SK-N-SH (cell line): Measurements from ENCODE around the gene C1orf174. TPM values are rescaled to one million over a fixed set of nuclear protein-coding genes. Genes with fewer than 3 reads are reported as not detected.

Source experiments
- CTCF ChIA-PET: fragments of 300-600, 350-600 bp; formaldehyde crosslinking; extraction: SDS; loops from one replicate; lab custom pipeline; 2021; lab: Yijun Ruan, JAX
- POLR2A ChIA-PET: fragments of 350-600 bp; sonication (Branson Sonifier 250); formaldehyde crosslinking; extraction: SDS; loops from one replicate; lab custom pipeline; 2020; ENCODE audit warnings: antibody characterized with exemption, inconsistent platforms; lab: Yijun Ruan, JAX
- DNase-seq: peaks from one replicate; pipeline ENCODE4 v3.0.0; 2012
- H2AFZ ChIP-seq: fragments of 200-600 bp; sonication (generic); 2 replicates; pipeline ENCODE4 v1.8.1; 2016; ENCODE audit warnings: antibody characterized with exemption, mild to moderate bottlenecking, low read depth
- H3F3A ChIP-seq: fragments of 200-600 bp; sonication (generic); replicated peaks from 2 replicates; pipeline ENCODE3; 2016; ENCODE audit warnings: antibody characterized with exemption, mild to moderate bottlenecking; ENCODE audit not compliant: insufficient read depth
- H3K27ac ChIP-seq, 2 experiments: fragments of 200-500 bp in 1 of 2; fragments of 200-600 bp in 1 of 2; sonication (Bioruptor generic) in 1 of 2; sonication (generic), shearing (Covaris generic) in 1 of 2; 2 replicates each; pipeline versions ENCODE4 v1.5.1 to v1.6.1; 2014 to 2016; ENCODE audit warnings: low read depth in 2 of 2, inconsistent platforms in 1 of 2, low read length in 1 of 2, mild to moderate bottlenecking in 1 of 2, mixed read lengths in 1 of 2
- H3K27me3 ChIP-seq: fragments of 200-600 bp; sonication (generic), shearing (Covaris generic); 2 replicates; pipeline ENCODE4 v1.6.1; 2016; ENCODE audit warnings: mixed run types; ENCODE audit not compliant: insufficient read depth
- H3K36me3 ChIP-seq, 2 experiments: fragments of 200-500 bp in 1 of 2; fragments of 200-600 bp in 1 of 2; sonication (Bioruptor generic) in 1 of 2; sonication (generic) in 1 of 2; replicated peaks in 1 of 2; 2 replicates each; pipeline versions ENCODE3 to v1.5.1; 2014 to 2016; ENCODE audit warnings: low read length in 1 of 2, mild to moderate bottlenecking in 1 of 2; ENCODE audit not compliant: insufficient read depth in 2 of 2, control insufficient read depth in 1 of 2
- H3K4me1 ChIP-seq, 2 experiments: fragments of 200-500 bp in 1 of 2; fragments of 200-600 bp in 1 of 2; sonication (Bioruptor generic) in 1 of 2; sonication (generic), shearing (Covaris generic) in 1 of 2; 2 replicates each; pipeline versions ENCODE4 v1.5.1 to v1.6.1; 2014 to 2016; ENCODE audit warnings: low read depth in 1 of 2, low read length in 1 of 2, mixed run types in 1 of 2; ENCODE audit not compliant: insufficient read depth in 2 of 2, control insufficient read depth in 1 of 2
- H3K4me2 ChIP-seq: fragments of 200-600 bp; sonication (generic), shearing (Covaris generic); 2 replicates; pipeline ENCODE4 v1.6.1; 2017; ENCODE audit warnings: mixed run types
- H3K4me3 ChIP-seq, 2 experiments: fragments of 200-500 bp in 1 of 2; fragments of 200-600 bp in 1 of 2; sonication (Bioruptor generic) in 1 of 2; sonication (generic), shearing (Covaris generic) in 1 of 2; 2 replicates each; pipeline versions ENCODE4 v1.5.1 to v1.8.1; 2014 to 2016; ENCODE audit warnings: low read depth in 2 of 2, inconsistent platforms in 1 of 2, low read length in 1 of 2, mild to moderate bottlenecking in 1 of 2, mixed read lengths in 1 of 2, moderate library complexity in 1 of 2
- H3K79me2 ChIP-seq: fragments of 200-600 bp; sonication (generic); 2 replicates; pipeline ENCODE4 v1.8.1; 2017; ENCODE audit warnings: mild to moderate bottlenecking; ENCODE audit not compliant: insufficient read depth
- H3K9ac ChIP-seq: fragments of 200-600 bp; sonication (generic); 2 replicates; pipeline ENCODE4 v1.6.1; 2017; ENCODE audit warnings: mixed run types
- H3K9me2 ChIP-seq: fragments of 200-600 bp; sonication (generic); 2 replicates; pipeline ENCODE4 v1.6.1; 2017; ENCODE audit warnings: mixed run types
- H3K9me3 ChIP-seq: fragments of 200-600 bp; sonication (generic); 2 replicates; pipeline ENCODE4 v1.6.1; 2017; ENCODE audit warnings: mixed run types, mild to moderate bottlenecking, moderate library complexity
- H4K20me1 ChIP-seq: fragments of 200-600 bp; sonication (generic); 2 replicates; pipeline ENCODE4 v1.6.1; 2017; ENCODE audit warnings: mild to moderate bottlenecking, mixed run types; ENCODE audit not compliant: insufficient read depth
- CHD2 ChIP-seq: fragments of 150-350 bp; IDR thresholded peaks from 2 replicates; pipeline ENCODE4 v1.6.1; 2018; ENCODE audit warnings: low read length; ENCODE audit not compliant: partially characterized antibody
- ELF1 ChIP-seq: IDR thresholded peaks from 2 replicates; pipeline ENCODE4 v1.4.0; 2012
- EP300 ChIP-seq, 2 experiments: IDR thresholded peaks; 2 replicates each; pipeline versions ENCODE4 v1.4.0 to v1.6.1; 2012; ENCODE audit warnings: borderline replicate concordance in 1 of 2, low read depth in 1 of 2, low read length in 1 of 2
- EZH2phosphoT487 ChIP-seq: fragments of 200-600 bp; sonication (generic); IDR thresholded peaks from 2 replicates; pipeline ENCODE4 v1.6.1; 2017; ENCODE audit warnings: low read depth, mixed run types, mild to moderate bottlenecking, antibody characterized with exemption, moderate library complexity, borderline replicate concordance
- FOSL2 ChIP-seq: IDR thresholded peaks from 2 replicates; pipeline ENCODE4 v1.4.0; 2012; ENCODE audit warnings: low read depth, mild to moderate bottlenecking, moderate library complexity, borderline replicate concordance
- GABPA ChIP-seq: IDR thresholded peaks from 2 replicates; pipeline ENCODE4 v1.4.0; 2012; ENCODE audit warnings: low read depth, mild to moderate bottlenecking
- GATA2 ChIP-seq: sonication (generic); formaldehyde crosslinking; IDR thresholded peaks from 2 replicates; pipeline ENCODE4 v1.5.0; 2020; ENCODE audit warnings: mild to moderate bottlenecking, missing genetic modification reagents
- POLR2AphosphoS5 ChIP-seq: IDR thresholded peaks from 2 replicates; pipeline ENCODE4 v1.6.1; 2012; ENCODE audit warnings: low read depth, low read length
- RAD21 ChIP-seq: IDR thresholded peaks from 2 replicates; pipeline ENCODE4 v1.6.1; 2012; ENCODE audit warnings: mild to moderate bottlenecking, low read length
- RFX5 ChIP-seq: IDR thresholded peaks from 2 replicates; pipeline ENCODE4 v1.6.1; 2012; ENCODE audit warnings: mild to moderate bottlenecking, improper control_type of control experiment, low read length
- SIN3A ChIP-seq: IDR thresholded peaks from 2 replicates; pipeline ENCODE4 v1.6.1; 2012; ENCODE audit warnings: low read depth, mild to moderate bottlenecking, low read length, moderate library complexity, borderline replicate concordance
- TEAD4 ChIP-seq: IDR thresholded peaks from 2 replicates; pipeline ENCODE4 v1.4.0; 2012; ENCODE audit warnings: mild to moderate bottlenecking, borderline replicate concordance; ENCODE audit not compliant: insufficient read depth
- USF2 ChIP-seq: fragments of 150-350 bp; IDR thresholded peaks from 2 replicates; pipeline ENCODE4 v1.6.1; 2017; ENCODE audit warnings: antibody characterized with exemption, low read length, low read depth, borderline replicate concordance
- WGBS: methylation state at CpG from one replicate; pipeline ENCODE4 v1.1.6; 2017; ENCODE audit warnings: low lambda C conversion rate; 5-methylcytosine and 5-hydroxymethylcytosine counted together
- polyA plus RNA-seq, 3 experiments: library from polyadenylated mRNA; depleted of rRNA; stranded (reverse); fragments of >200 nt; gene quantifications; 2 replicates each; pipeline ENCODE4 v1.2.3, GENCODE V29; 2012
- TF ChIP-seq, protein P1 (sequence below): IDR thresholded peaks from 2 replicates; pipeline ENCODE4 v1.4.0; 2012; ENCODE audit warnings: low read depth, borderline replicate concordance
- TF ChIP-seq, protein P2 (sequence below): IDR thresholded peaks from 2 replicates; pipeline ENCODE4 v1.4.0; 2012; ENCODE audit warnings: low read depth, borderline replicate concordance
- TF ChIP-seq, protein P3 (sequence below): fragments of 150-350 bp; IDR thresholded peaks from 2 replicates; pipeline ENCODE4 v1.6.1; 2016; ENCODE audit warnings: mild to moderate bottlenecking, low read depth, low read length

The C1orf174 gene
- polyA plus RNA-seq, 1 of the 3 experiments (the other 2 are of a cell fraction) = 21.4 TPM

- Histone ChIP-seq H3K4me3 (no peak overlapping the region), H3K79me2 (peaks cover 71% of the 10 kb centered on the region), H4K20me1 (0 out of 2 replicates have a peak, but pooled peaks cover 9% of the 10 kb centered on the region), H3K27ac (no peak overlapping the region), H3K9me3 (no peaks in the 10 kb centered on the region)
- 98% methylated on average over 9 of the region's 17 CpGs for WGBS
- POLR2A ChIA-PET = interaction anchor here (1.4 kb wide), 1 partner anchor 10 kb away, joined by 3 read pairs; no protein-coding TSS in a partner anchor
- TF ChIP-seq EP300 (IDR thresholded peaks at IDR 0.05; ENCODE audit: borderline replicate concordance in 1 of 2, low read depth in 1 of 2, low read length in 1 of 2) (no peak), FOSL2 (no peak)
- TF ChIP-seq, protein P1, sequence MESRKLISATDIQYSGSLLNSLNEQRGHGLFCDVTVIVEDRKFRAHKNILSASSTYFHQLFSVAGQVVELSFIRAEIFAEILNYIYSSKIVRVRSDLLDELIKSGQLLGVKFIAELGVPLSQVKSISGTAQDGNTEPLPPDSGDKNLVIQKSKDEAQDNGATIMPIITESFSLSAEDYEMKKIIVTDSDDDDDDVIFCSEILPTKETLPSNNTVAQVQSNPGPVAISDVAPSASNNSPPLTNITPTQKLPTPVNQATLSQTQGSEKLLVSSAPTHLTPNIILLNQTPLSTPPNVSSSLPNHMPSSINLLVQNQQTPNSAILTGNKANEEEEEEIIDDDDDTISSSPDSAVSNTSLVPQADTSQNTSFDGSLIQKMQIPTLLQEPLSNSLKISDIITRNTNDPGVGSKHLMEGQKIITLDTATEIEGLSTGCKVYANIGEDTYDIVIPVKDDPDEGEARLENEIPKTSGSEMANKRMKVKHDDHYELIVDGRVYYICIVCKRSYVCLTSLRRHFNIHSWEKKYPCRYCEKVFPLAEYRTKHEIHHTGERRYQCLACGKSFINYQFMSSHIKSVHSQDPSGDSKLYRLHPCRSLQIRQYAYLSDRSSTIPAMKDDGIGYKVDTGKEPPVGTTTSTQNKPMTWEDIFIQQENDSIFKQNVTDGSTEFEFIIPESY = no peak
- TF ChIP-seq, all 33 proteins: peak for 0
- no peak overlapping the region for H2AFZ ChIP-seq
- peaks cover 0 to 4% of the 10 kb centered on the region in 2 experiments; a peak in 1 of 4 replicates for H3K4me1 ChIP-seq
- H3K4me2 ChIP-seq = no peak overlapping the region
- H3K9ac ChIP-seq = no peak overlapping the region
- DNase-seq = no peak
- peaks cover 12 to 25% of the 10 kb centered on the region in 2 experiments for H3K36me3 ChIP-seq
- H3F3A ChIP-seq = no peaks in the 10 kb centered on the region
- no peaks in the 10 kb centered on the region for H3K9me2 ChIP-seq
- CTCF ChIA-PET = no interaction called here
- no peaks in the 10 kb centered on the region for H3K27me3 ChIP-seq
These were observed 5.3 kb downstream of the C1orf174 start for GRCh38 chr1:3894626-3895278.

DNA sequence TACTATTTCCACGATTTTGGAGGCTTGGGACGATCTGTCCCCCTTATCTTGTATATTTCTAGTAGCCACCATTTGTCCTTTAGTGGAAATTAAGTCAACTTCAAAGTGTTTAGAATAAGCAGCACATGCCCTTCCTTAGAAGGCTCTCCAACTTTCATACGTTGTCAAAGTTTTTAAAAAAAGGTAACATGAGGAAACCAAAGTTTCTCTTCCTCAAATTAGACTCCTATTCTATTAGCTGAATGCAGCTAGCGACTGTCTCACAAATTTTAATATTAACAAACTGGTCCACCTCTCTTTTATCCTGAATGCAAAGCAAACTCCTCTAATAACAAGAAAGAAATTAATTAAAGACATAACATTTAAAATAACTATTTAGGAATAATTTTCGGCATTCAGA is 6.9 kb downstream of the C1orf174 start:
- no peak for DNase-seq
- peaks cover 3 to 29% of the 10 kb centered on the region in 2 experiments for H3K36me3 ChIP-seq
- no peaks in the 10 kb centered on the region for H3K27me3 ChIP-seq
- 0 out of 2 replicates have a peak, but pooled peaks cover 9% of the 10 kb centered on the region for H4K20me1 ChIP-seq
- no peak overlapping the region for H3K27ac ChIP-seq
- H3K4me3 ChIP-seq = no peak overlapping the region
- H3K9me3 ChIP-seq = no peaks in the 10 kb centered on the region
- no peaks in the 10 kb centered on the region for H3K9me2 ChIP-seq
- no peak overlapping the region for H3K4me2 ChIP-seq
- H3K79me2 ChIP-seq = peaks cover 55% of the 10 kb centered on the region
- TF ChIP-seq TEAD4 = no peak
- TF ChIP-seq POLR2AphosphoS5 = no peak
- no peak for TF ChIP-seq GABPA
- no peak for TF ChIP-seq RAD21
- TF ChIP-seq EZH2phosphoT487 = no peak
- TF ChIP-seq USF2 = no peak
- no peak for TF ChIP-seq RFX5
- TF ChIP-seq, protein P1 = no peak
- no peak for TF ChIP-seq ELF1
- TF ChIP-seq GATA2 = no peak
- TF ChIP-seq, protein P2, sequence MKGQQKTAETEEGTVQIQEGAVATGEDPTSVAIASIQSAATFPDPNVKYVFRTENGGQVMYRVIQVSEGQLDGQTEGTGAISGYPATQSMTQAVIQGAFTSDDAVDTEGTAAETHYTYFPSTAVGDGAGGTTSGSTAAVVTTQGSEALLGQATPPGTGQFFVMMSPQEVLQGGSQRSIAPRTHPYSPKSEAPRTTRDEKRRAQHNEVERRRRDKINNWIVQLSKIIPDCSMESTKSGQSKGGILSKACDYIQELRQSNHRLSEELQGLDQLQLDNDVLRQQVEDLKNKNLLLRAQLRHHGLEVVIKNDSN = no peak
- TF ChIP-seq SIN3A = no peak
- TF ChIP-seq EP300 (IDR thresholded peaks at IDR 0.05; ENCODE audit: borderline replicate concordance in 1 of 2, low read depth in 1 of 2, low read length in 1 of 2) = no peak
- TF ChIP-seq, protein P3, sequence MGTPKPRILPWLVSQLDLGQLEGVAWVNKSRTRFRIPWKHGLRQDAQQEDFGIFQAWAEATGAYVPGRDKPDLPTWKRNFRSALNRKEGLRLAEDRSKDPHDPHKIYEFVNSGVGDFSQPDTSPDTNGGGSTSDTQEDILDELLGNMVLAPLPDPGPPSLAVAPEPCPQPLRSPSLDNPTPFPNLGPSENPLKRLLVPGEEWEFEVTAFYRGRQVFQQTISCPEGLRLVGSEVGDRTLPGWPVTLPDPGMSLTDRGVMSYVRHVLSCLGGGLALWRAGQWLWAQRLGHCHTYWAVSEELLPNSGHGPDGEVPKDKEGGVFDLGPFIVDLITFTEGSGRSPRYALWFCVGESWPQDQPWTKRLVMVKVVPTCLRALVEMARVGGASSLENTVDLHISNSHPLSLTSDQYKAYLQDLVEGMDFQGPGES = no peak
- no peak for TF ChIP-seq CHD2
- H3K4me1 ChIP-seq = no peaks in the 10 kb centered on the region; a peak in 1 of 4 replicates
- ChIA-PET POLR2A (interaction anchor here (1.4 kb wide), 1 partner anchor 9 kb away, joined by 3 read pairs; no protein-coding TSS in a partner anchor), CTCF (no interaction called here)
- H3F3A ChIP-seq = no peaks in the 10 kb centered on the region
- WGBS = 88% methylated on average over 5 of the region's 5 CpGs
- no peak overlapping the region for H3K9ac ChIP-seq
- H2AFZ ChIP-seq = no peak overlapping the region
